ENCODE results near the gene SNRPD3. TPM values are rescaled to one million over a fixed set of nuclear protein-coding genes. Genes with fewer than 3 reads are reported as not detected.

Gene SNRPD3
- total RNA-seq, 1 experiment from 2014 or later, result 144 TPM

DNA sequence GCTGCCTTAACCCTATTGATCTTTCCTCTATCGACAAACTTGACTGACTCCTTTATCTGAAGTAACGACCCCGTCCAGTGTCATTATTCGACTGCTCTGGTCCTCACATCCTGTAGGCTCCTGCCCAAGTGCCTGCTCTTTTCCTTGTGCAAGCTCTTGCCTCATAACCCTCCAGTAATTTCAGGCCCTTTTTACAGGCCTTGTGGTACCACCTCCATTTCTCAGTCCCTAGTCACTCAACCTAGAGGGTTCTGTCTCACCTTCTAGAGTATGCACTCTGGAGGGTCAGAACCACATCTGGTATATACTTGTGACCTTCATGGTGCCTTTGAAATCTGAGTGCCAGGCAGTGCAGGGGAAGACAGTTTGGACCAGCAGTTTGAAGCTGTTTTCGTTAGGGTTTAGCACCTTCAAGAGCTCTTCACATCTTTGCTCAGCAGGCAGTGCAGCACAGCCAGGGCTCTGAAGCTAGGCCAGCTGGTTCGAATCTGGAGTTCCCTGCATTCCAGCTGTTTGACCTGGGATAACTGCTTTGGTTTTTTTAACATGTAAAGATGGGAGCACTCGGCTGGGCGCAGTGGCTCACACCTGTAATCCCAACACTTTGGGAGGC, 11.2 kb downstream of the SNRPD3 start:
- Histone ChIP-seq H3K79me2 (ENCODE audit: insufficient read depth, low read length) (peaks cover 86% of the 10 kb centered on the region), H3K9me3 (ENCODE audit: control insufficient read depth in 1 of 2, insufficient read depth in 1 of 2, low read depth in 1 of 2, low read length in 2 of 2) (no peaks in the 10 kb centered on the region), H3K4me3 (replicated peaks in 1 of 2; ENCODE audit: low read depth in 1 of 2, low read length in 2 of 2) (no peak overlapping the region), H3K27ac (ENCODE audit: low read depth, low read length) (no peak overlapping the region), H3K36me3 (ENCODE audit: control insufficient read depth in 1 of 2, insufficient read depth in 2 of 2, low read length in 2 of 2) (peaks cover 28 to 31% of the 10 kb centered on the region in 2 experiments), H2AFZ (ENCODE audit: low read depth, low read length, poor library complexity, severe bottlenecking) (no peak overlapping the region), H3K4me1 (ENCODE audit: control insufficient read depth in 1 of 2, insufficient read depth in 2 of 2, low read length in 2 of 2) (no peaks in the 10 kb centered on the region), H3K9ac (ENCODE audit: low read length) (no peak overlapping the region), H3K27me3 (ENCODE audit: insufficient read depth, low read length) (no peaks in the 10 kb centered on the region), H4K20me1 (ENCODE audit: insufficient read depth) (peaks cover 3% of the 10 kb centered on the region; the same call in 1 of the 2 replicates), H3K9me2 (ENCODE audit: insufficient read depth) (no peaks in the 10 kb centered on the region), H3K4me2 (ENCODE audit: low read length) (no peak overlapping the region)
- TF ChIP-seq TCF7L2 (IDR thresholded peaks at IDR 0.05; ENCODE audit: borderline replicate concordance, extremely low read depth, insufficient read depth, insufficient read length) (no peak), CBX3 (IDR thresholded peaks at IDR 0.05; ENCODE audit: low read depth) (no peak), EZH2phosphoT487 (IDR thresholded peaks at IDR 0.05; ENCODE audit: borderline replicate concordance) (no peak), EZH2 (IDR thresholded peaks at IDR 0.05) (no peak), SRF (IDR thresholded peaks at IDR 0.05; ENCODE audit: low read depth) (no peak), ZFX (IDR thresholded peaks at IDR 0.05) (no peak), YY1 (IDR thresholded peaks at IDR 0.05; ENCODE audit: extremely low read depth, insufficient replicate concordance, low read depth, low read length) (no peak), ZNF274 (IDR thresholded peaks at IDR 0.05; ENCODE audit: low read depth, low read length) (no peak), RAD21 (IDR thresholded peaks at IDR 0.05; ENCODE audit: low read depth) (no peak), POLR2A (IDR thresholded peaks at IDR 0.05; ENCODE audit: borderline replicate concordance, extremely low read depth, insufficient read depth, insufficient read length) (no peak), CEBPB (IDR thresholded peaks at IDR 0.05; ENCODE audit: low read depth) (no peak), SP1 (IDR thresholded peaks at IDR 0.05; ENCODE audit: low read depth) (no peak), JUND (IDR thresholded peaks at IDR 0.05) (no peak)
- TF ChIP-seq, protein P1, sequence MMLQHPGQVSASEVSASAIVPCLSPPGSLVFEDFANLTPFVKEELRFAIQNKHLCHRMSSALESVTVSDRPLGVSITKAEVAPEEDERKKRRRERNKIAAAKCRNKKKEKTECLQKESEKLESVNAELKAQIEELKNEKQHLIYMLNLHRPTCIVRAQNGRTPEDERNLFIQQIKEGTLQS (IDR thresholded peaks at IDR 0.05), result no peak
- TF ChIP-seq, protein P2, sequence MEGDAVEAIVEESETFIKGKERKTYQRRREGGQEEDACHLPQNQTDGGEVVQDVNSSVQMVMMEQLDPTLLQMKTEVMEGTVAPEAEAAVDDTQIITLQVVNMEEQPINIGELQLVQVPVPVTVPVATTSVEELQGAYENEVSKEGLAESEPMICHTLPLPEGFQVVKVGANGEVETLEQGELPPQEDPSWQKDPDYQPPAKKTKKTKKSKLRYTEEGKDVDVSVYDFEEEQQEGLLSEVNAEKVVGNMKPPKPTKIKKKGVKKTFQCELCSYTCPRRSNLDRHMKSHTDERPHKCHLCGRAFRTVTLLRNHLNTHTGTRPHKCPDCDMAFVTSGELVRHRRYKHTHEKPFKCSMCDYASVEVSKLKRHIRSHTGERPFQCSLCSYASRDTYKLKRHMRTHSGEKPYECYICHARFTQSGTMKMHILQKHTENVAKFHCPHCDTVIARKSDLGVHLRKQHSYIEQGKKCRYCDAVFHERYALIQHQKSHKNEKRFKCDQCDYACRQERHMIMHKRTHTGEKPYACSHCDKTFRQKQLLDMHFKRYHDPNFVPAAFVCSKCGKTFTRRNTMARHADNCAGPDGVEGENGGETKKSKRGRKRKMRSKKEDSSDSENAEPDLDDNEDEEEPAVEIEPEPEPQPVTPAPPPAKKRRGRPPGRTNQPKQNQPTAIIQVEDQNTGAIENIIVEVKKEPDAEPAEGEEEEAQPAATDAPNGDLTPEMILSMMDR (IDR thresholded peaks at IDR 0.05 in 2 of 3, conservative IDR thresholded peaks at IDR 0.05 in 1 of 3; ENCODE audit: borderline replicate concordance in 1 of 3, insufficient read depth in 1 of 3, low read depth in 2 of 3, low read length in 2 of 3), result no peak
- ChIA-PET POLR2A (no interaction called here), CTCF (no interaction called here), RAD21 (ENCODE audit: low non-redundant PET in 1 of 2, low total read pairs in 2 of 2, uncharacterized antibody in 2 of 2, unreplicated experiment in 2 of 2) (no interaction called here)
- no TSS peak for BruUV-seq (replicated peaks)
- intact Hi-C loops (cut with micrococcal nuclease), result no loop called here
- ATAC-seq, result no peak
- no peak for DNase-seq (ENCODE audit: low read depth, low spot score)
